HepG2 (cell line): ENCODE measurements around the gene AGT. TPM values are rescaled to one million over a fixed set of nuclear protein-coding genes. Genes with fewer than 3 reads are reported as not detected.

Source experiments
- ATAC-seq: fragments of 200-7000 bp; cut with Tn5 transposase; 3 replicates; pipeline ENCODE4 v1.9.1; 2020; ENCODE audit warnings: mild to moderate bottlenecking, moderate library complexity
- BruUV-seq: library from RNA; stranded (reverse); fragments of 400-500 nt; replicated peaks from 2 replicates; lab custom pipeline; 2021; lab: Mats Ljungman, UMichigan
- CTCF ChIA-PET: fragments of 300-600 bp; formaldehyde crosslinking; extraction: SDS; loops from one replicate; lab custom pipeline; 2021; ENCODE audit warnings: low total read pairs, inconsistent platforms, low intra/inter-chr PET ratio; lab: Yijun Ruan, JAX
- POLR2A ChIA-PET: fragments of 350-600 bp; sonication (Branson Sonifier 250); formaldehyde crosslinking; loops from one replicate; lab custom pipeline; 2020; ENCODE audit warnings: antibody characterized with exemption, inconsistent platforms; lab: Yijun Ruan, JAX
- DNase-seq: peaks from one replicate; pipeline ENCODE4 v3.0.0-alpha.2; 2015; ENCODE audit warnings: low spot score
- FAIRE-seq: peaks from 3 replicates; lab custom pipeline; 2011; peaks lifted over from hg19 to GRCh38; lab: Jason Lieb, UNC
- H2AFZ ChIP-seq: one replicate; pipeline ENCODE4 v1.6.1; 2011; ENCODE audit warnings: low read length, inconsistent platforms
- H3K27ac ChIP-seq: fragments of 300-600 bp; 3 replicates; pipeline ENCODE4 v1.8.0; 2011; ENCODE audit warnings: mixed run types, mild to moderate bottlenecking, mixed read lengths, low read length, inconsistent platforms; ENCODE audit not compliant: insufficient read depth; ENCODE audit errors: extremely low read length
- H3K27me3 ChIP-seq, 2 experiments: fragments of 200-600 bp in 1 of 2; 2 replicates in 1 of 2; 3 replicates in 1 of 2; pipeline versions ENCODE4 v1.6.0 to v1.8.0; 2011; ENCODE audit warnings: low read length in 2 of 2, mild to moderate bottlenecking in 2 of 2, moderate library complexity in 2 of 2, inconsistent platforms in 1 of 2; ENCODE audit not compliant: insufficient read depth in 2 of 2, control insufficient read depth in 1 of 2
- H3K36me3 ChIP-seq, 2 experiments: fragments of 200-600 bp in 1 of 2; replicated peaks in 1 of 2; 2 replicates in 1 of 2; 3 replicates in 1 of 2; pipeline versions ENCODE4 v1.5.1 to v1.8.0; 2011; ENCODE audit warnings: low read length in 2 of 2, inconsistent platforms in 1 of 2; ENCODE audit not compliant: insufficient read depth in 2 of 2, control insufficient read depth in 1 of 2
- H3K4me1 ChIP-seq: 2 replicates; pipeline ENCODE4 v1.5.1; 2012; ENCODE audit warnings: low read length, inconsistent platforms; ENCODE audit not compliant: insufficient read depth
- H3K4me2 ChIP-seq: 2 replicates; pipeline ENCODE4 v1.6.0; 2011; ENCODE audit warnings: low read depth, low read length, inconsistent platforms
- H3K4me3 ChIP-seq, 3 experiments: fragments of 200-600 bp in 1 of 3; sonication (generic), shearing (Covaris generic) in 1 of 3; replicated peaks in 1 of 3; 2 replicates each; pipeline ENCODE4 v1.5.1; 2011 to 2016; ENCODE audit warnings: low read length in 3 of 3, inconsistent platforms in 2 of 3, low read depth in 2 of 3, mild to moderate bottlenecking in 2 of 3, control low read depth in 1 of 3, mixed read lengths in 1 of 3; ENCODE audit not compliant: insufficient read depth in 1 of 3
- H3K79me2 ChIP-seq: one replicate; pipeline ENCODE4 v1.6.1; 2011; ENCODE audit warnings: low read length, inconsistent platforms; ENCODE audit not compliant: insufficient read depth
- H3K9ac ChIP-seq: 2 replicates; pipeline ENCODE4 v1.6.0; 2011; ENCODE audit warnings: mild to moderate bottlenecking, low read depth, low read length, inconsistent platforms; ENCODE audit not compliant: insufficient read depth
- H3K9me3 ChIP-seq: 2 replicates; pipeline ENCODE4 v1.5.1; 2012; ENCODE audit warnings: mild to moderate bottlenecking, low read length
- H4K20me1 ChIP-seq: 2 replicates; pipeline ENCODE4 v1.6.0; 2011; ENCODE audit warnings: inconsistent platforms, mild to moderate bottlenecking, low read length, moderate library complexity; ENCODE audit not compliant: insufficient read depth
- ISL2 ChIP-seq: sonication (generic); formaldehyde crosslinking; IDR thresholded peaks from 2 replicates; pipeline ENCODE4 v1.5.0; 2020; ENCODE audit warnings: missing genetic modification reagents
- NCOA1 ChIP-seq: sonication (generic); formaldehyde crosslinking; IDR thresholded peaks from 2 replicates; pipeline ENCODE4 v1.9.0; 2021; ENCODE audit warnings: missing genetic modification reagents
- ZNF317 ChIP-seq: sonication (generic); formaldehyde crosslinking; IDR thresholded peaks from 2 replicates; pipeline ENCODE4 v1.5.0; 2020; ENCODE audit warnings: mild to moderate bottlenecking, missing genetic modification reagents
- ZNF546 ChIP-seq: sonication (generic); formaldehyde crosslinking; conservative IDR thresholded peaks from 2 replicates; pipeline ENCODE4 v1.8.1; 2023; ENCODE audit warnings: mild to moderate bottlenecking, missing genetic modification reagents
- WGBS: methylation state at CpG from one replicate; pipeline ENCODE4 v1.1.6; 2017; ENCODE audit warnings: low lambda C conversion rate; 5-methylcytosine and 5-hydroxymethylcytosine counted together
- in situ Hi-C: cut with HindIII; loops from 2 replicates; pipeline ENCODE4 v1.10.0; 2017; ENCODE audit warnings: low pct_unique_long_range_greater_than_20kb; ENCODE audit not compliant: extremely low pct_ligation_motif_present
- intact Hi-C: fragments of 100-400 bp; cut with micrococcal nuclease; formaldehyde crosslinking; loops from one replicate; pipeline ENCODE4 v1.10.0; 2022; ENCODE audit not compliant: unreplicated experiment
- polyA plus RNA-seq, 8 experiments: library from polyadenylated mRNA; depleted of rRNA in 3 of 8; stranded (reverse) in 7 of 8; unstranded in 1 of 8; fragments of >200 nt; fragmentation: Illumina TruSeq in 4 of 8; extraction: Trizol in 4 of 8; gene quantifications; 2 replicates each; pipeline versions ENCODE4 v1.2.1 to v1.2.3, GENCODE V29; 2011 to 2016; ENCODE audit warnings: low read depth in 4 of 8, missing spikeins in 1 of 8, mixed read lengths in 1 of 8; ENCODE audit not compliant: insufficient read depth in 1 of 8
- total RNA-seq, 5 experiments: library from RNA; depleted of rRNA; stranded (reverse); fragments of >200 nt; fragmentation: Illumina TruSeq; extraction: Trizol; gene quantifications; 2 replicates each; pipeline ENCODE4 v1.2.3, GENCODE V29; 2016; ENCODE audit warnings: low read depth in 1 of 5
- TF ChIP-seq, protein P1 (sequence below): sonication (generic); formaldehyde crosslinking; IDR thresholded peaks from 2 replicates; pipeline ENCODE4 v1.5.0; 2020; ENCODE audit warnings: mild to moderate bottlenecking, low read depth, missing genetic modification reagents, borderline replicate concordance
- TF ChIP-seq, protein P2 (sequence below): fragments of 450-650 bp; IDR thresholded peaks from 2 replicates; pipeline ENCODE4 v1.6.1; 2016
- TF ChIP-seq, protein P3 (sequence below): sonication (generic); formaldehyde crosslinking; IDR thresholded peaks from 2 replicates; pipeline ENCODE4 v1.8.1; 2022; ENCODE audit warnings: low read depth, mild to moderate bottlenecking, missing genetic modification reagents
- TF ChIP-seq, protein P4 (sequence below): sonication (generic); formaldehyde crosslinking; IDR thresholded peaks from 2 replicates; pipeline ENCODE4 v1.4.0; 2020; ENCODE audit warnings: mild to moderate bottlenecking, missing genetic modification reagents

The AGT gene
- total and polyA plus RNA-seq, 2 of the 13 experiments (the other 11 are each of a cell fraction or from before 2014, with no cell fraction given) = 892 to 2,071 TPM

DNA sequence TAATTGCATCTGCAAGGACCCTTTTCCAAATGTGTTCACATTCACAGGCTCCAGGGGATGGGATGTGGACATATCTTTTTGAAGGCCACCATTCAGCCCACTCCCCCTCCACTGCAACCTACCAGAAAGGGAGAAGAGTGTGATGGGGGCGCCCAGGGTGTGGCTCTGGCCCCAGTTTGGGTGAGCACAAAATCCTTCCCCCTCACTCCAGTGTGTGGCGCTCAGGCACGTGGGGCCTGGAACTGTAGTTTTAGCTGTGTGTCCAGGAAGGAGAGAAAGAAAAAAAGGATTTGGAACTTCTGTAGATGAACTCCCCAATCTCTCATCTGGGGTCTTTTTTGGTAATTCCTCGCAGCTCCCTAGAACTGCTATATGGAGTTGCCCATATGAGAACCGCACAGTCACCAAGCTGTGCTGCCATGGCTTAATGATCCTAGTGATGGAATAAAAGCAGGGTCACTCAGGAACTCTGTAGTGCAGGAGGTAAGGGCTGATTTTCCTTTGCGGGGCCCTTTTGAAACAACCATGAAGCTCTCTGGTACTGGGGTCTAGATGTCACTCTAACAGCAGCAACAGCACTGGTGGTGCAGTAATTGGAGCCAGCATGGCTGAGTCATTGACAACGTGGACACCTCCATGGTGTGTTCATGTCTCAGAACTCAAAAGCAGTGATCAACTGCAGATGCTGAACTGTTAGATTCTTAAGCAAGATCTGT lies 17.0 kb downstream of the AGT start:
- no TSS peak for BruUV-seq
- no peak overlapping the region for H3K9ac ChIP-seq
- H3K4me2 ChIP-seq = no peak overlapping the region
- 94% methylated on average over 6 of the region's 7 CpGs for WGBS
- H3K27me3 ChIP-seq = no peaks in the 10 kb centered on the region
- CTCF ChIA-PET = no interaction called here
- FAIRE-seq = no peak
- no peak overlapping the region for H2AFZ ChIP-seq
- H3K9me3 ChIP-seq = no peaks in the 10 kb centered on the region
- H3K79me2 ChIP-seq = no peaks in the 10 kb centered on the region
- in situ Hi-C loops (no loop called here), intact Hi-C loops (no loop called here)
- no peak; the same call in 2 of the 3 replicates for ATAC-seq
- peaks cover 3 to 31% of the 10 kb centered on the region in 2 experiments for H3K36me3 ChIP-seq
- H3K4me3 ChIP-seq = no peak overlapping the region
- no peak overlapping the region for H3K27ac ChIP-seq
- no peaks in the 10 kb centered on the region for H4K20me1 ChIP-seq
- DNase-seq = no peak
- POLR2A ChIA-PET = interaction anchor here (1.4 kb wide), 1 partner anchor 17 kb away, joined by 4 read pairs; the partner anchor contains the start of gene AGT
- H3K4me1 ChIP-seq = peaks cover 39% of the 10 kb centered on the region
- TF ChIP-seq ZNF546 (CRISPR knock-in tag) = no peak
- TF ChIP-seq, protein P1, sequence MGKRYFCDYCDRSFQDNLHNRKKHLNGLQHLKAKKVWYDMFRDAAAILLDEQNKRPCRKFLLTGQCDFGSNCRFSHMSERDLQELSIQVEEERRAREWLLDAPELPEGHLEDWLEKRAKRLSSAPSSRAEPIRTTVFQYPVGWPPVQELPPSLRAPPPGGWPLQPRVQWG = no peak
- TF ChIP-seq, protein P2, sequence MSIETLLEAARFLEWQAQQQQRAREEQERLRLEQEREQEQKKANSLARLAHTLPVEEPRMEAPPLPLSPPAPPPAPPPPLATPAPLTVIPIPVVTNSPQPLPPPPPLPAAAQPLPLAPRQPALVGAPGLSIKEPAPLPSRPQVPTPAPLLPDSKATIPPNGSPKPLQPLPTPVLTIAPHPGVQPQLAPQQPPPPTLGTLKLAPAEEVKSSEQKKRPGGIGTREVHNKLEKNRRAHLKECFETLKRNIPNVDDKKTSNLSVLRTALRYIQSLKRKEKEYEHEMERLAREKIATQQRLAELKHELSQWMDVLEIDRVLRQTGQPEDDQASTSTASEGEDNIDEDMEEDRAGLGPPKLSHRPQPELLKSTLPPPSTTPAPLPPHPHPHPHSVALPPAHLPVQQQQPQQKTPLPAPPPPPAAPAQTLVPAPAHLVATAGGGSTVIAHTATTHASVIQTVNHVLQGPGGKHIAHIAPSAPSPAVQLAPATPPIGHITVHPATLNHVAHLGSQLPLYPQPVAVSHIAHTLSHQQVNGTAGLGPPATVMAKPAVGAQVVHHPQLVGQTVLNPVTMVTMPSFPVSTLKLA = no peak
- TF ChIP-seq, protein P3, sequence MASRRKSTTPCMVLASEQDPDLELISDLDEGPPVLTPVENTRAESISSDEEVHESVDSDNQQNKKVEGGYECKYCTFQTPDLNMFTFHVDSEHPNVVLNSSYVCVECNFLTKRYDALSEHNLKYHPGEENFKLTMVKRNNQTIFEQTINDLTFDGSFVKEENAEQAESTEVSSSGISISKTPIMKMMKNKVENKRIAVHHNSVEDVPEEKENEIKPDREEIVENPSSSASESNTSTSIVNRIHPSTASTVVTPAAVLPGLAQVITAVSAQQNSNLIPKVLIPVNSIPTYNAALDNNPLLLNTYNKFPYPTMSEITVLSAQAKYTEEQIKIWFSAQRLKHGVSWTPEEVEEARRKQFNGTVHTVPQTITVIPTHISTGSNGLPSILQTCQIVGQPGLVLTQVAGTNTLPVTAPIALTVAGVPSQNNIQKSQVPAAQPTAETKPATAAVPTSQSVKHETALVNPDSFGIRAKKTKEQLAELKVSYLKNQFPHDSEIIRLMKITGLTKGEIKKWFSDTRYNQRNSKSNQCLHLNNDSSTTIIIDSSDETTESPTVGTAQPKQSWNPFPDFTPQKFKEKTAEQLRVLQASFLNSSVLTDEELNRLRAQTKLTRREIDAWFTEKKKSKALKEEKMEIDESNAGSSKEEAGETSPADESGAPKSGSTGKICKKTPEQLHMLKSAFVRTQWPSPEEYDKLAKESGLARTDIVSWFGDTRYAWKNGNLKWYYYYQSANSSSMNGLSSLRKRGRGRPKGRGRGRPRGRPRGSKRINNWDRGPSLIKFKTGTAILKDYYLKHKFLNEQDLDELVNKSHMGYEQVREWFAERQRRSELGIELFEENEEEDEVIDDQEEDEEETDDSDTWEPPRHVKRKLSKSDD (CRISPR knock-in tag) = no peak
- TF ChIP-seq, protein P4, sequence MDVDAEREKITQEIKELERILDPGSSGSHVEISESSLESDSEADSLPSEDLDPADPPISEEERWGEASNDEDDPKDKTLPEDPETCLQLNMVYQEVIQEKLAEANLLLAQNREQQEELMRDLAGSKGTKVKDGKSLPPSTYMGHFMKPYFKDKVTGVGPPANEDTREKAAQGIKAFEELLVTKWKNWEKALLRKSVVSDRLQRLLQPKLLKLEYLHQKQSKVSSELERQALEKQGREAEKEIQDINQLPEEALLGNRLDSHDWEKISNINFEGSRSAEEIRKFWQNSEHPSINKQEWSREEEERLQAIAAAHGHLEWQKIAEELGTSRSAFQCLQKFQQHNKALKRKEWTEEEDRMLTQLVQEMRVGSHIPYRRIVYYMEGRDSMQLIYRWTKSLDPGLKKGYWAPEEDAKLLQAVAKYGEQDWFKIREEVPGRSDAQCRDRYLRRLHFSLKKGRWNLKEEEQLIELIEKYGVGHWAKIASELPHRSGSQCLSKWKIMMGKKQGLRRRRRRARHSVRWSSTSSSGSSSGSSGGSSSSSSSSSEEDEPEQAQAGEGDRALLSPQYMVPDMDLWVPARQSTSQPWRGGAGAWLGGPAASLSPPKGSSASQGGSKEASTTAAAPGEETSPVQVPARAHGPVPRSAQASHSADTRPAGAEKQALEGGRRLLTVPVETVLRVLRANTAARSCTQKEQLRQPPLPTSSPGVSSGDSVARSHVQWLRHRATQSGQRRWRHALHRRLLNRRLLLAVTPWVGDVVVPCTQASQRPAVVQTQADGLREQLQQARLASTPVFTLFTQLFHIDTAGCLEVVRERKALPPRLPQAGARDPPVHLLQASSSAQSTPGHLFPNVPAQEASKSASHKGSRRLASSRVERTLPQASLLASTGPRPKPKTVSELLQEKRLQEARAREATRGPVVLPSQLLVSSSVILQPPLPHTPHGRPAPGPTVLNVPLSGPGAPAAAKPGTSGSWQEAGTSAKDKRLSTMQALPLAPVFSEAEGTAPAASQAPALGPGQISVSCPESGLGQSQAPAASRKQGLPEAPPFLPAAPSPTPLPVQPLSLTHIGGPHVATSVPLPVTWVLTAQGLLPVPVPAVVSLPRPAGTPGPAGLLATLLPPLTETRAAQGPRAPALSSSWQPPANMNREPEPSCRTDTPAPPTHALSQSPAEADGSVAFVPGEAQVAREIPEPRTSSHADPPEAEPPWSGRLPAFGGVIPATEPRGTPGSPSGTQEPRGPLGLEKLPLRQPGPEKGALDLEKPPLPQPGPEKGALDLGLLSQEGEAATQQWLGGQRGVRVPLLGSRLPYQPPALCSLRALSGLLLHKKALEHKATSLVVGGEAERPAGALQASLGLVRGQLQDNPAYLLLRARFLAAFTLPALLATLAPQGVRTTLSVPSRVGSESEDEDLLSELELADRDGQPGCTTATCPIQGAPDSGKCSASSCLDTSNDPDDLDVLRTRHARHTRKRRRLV (CRISPR knock-in tag) = no peak
- no peak for TF ChIP-seq ISL2
- no peak for TF ChIP-seq NCOA1 (CRISPR knock-in tag)
- TF ChIP-seq ZNF317 (CRISPR knock-in tag) = no peak
